Peyer's patch (tissue), 4 donors: Measurements from ENCODE around the gene RALGAPA1. TPM values are rescaled to one million over a fixed set of nuclear protein-coding genes. Genes with fewer than 3 reads are reported as not detected.
"Not testable (repeated sequence)": the region's sequence is repeated elsewhere in the genome, so short reads cannot be mapped to it uniquely, and the experiment has no call there.

Experiments
- DNase-seq, 3 donors: peaks; one replicate each; pipeline ENCODE4 v3.0.0-alpha.2; 2017 to 2019
- H3K27ac ChIP-seq, 4 donors: fragments of 200-600 bp; sonication (generic); one replicate each; pipeline ENCODE4 v1.5.1; 2016 to 2019
- H3K27me3 ChIP-seq, 2 donors: fragments of 200-600 bp; sonication (generic); one replicate each; pipeline ENCODE4 v1.5.1; 2019
- H3K36me3 ChIP-seq, 3 donors: fragments of 200-600 bp; sonication (generic); one replicate each; pipeline ENCODE4 v1.5.1; 2016 to 2019
- H3K4me1 ChIP-seq, 4 donors: fragments of 200-600 bp; sonication (generic); one replicate each; pipeline ENCODE4 v1.5.1; 2016 to 2019
- H3K4me3 ChIP-seq, 4 donors: fragments of 200-600 bp; sonication (generic); 1 replicate in 3 of 4; 2 replicates in 1 of 4; pipeline ENCODE4 v1.5.1; 2016 to 2019; ENCODE audit warnings: mild to moderate bottlenecking in 1 of 4
- H3K9me3 ChIP-seq, 4 donors: fragments of 200-600 bp; sonication (generic); one replicate each; pipeline ENCODE4 v1.5.1; 2016 to 2019; ENCODE audit warnings: mild to moderate bottlenecking in 1 of 4
- CTCF ChIP-seq, 6 experiments: fragments of 450-650 bp in 4 of 6; fragments of 200-600 bp in 2 of 6; sonication (generic) in 1 of 6; IDR thresholded peaks; one replicate each; pipeline ENCODE4 v1.5.1; 2017 to 2019; ENCODE audit warnings: antibody characterized with exemption in 6 of 6, mild to moderate bottlenecking in 3 of 6, moderate library complexity in 1 of 6
- POLR2A ChIP-seq, 2 donors: fragments of 450-650 bp; IDR thresholded peaks; one replicate each; pipeline ENCODE4 v1.5.1; 2017; ENCODE audit warnings: antibody characterized with exemption in 2 of 2, mild to moderate bottlenecking in 2 of 2, moderate library complexity in 2 of 2
- total RNA-seq, 4 donors: library from RNA; depleted of rRNA; stranded (reverse); fragments of >200 nt; gene quantifications; one replicate each; pipeline ENCODE4 v1.1.0, GENCODE V29; 2016

Gene RALGAPA1
- total RNA-seq, 4 donors from 2014 or later: 61.8 to 163 (median 89.4) TPM

- no peak for DNase-seq
- TF ChIP-seq POLR2A (IDR thresholded peaks at IDR 0.05) (no peak), CTCF (IDR thresholded peaks at IDR 0.05) (no peak)
- Histone ChIP-seq H3K4me1 (no peaks in the 10 kb centered on the region), H3K9me3 (no peaks in the 10 kb centered on the region), H3K36me3 (peaks cover 0 to 2% (median 0%) of the 10 kb centered on the region in 3 donors), H3K4me3 (no peak overlapping the region), H3K27ac (no peak overlapping the region), H3K27me3 (no peaks in the 10 kb centered on the region)
Measured at GRCh38 chr14:35779368-35779767, 29.7 kb downstream of the RALGAPA1 start.

- not testable (repeated sequence) for H3K4me1 ChIP-seq, H3K36me3 ChIP-seq, H3K27ac ChIP-seq, H3K27me3 ChIP-seq, DNase-seq, H3K4me3 ChIP-seq, H3K9me3 ChIP-seq
Measured at GRCh38 chr14:35777550-35777949, 31.5 kb downstream of the RALGAPA1 start.

GRCh38 chr14:35776823-35777222 is 32.3 kb downstream of the RALGAPA1 start:
- H3K9me3 ChIP-seq: no peaks in the 10 kb centered on the region
- H3K4me3 ChIP-seq: no peak overlapping the region
- TF ChIP-seq POLR2A (IDR thresholded peaks at IDR 0.05): no peak
- TF ChIP-seq CTCF (IDR thresholded peaks at IDR 0.05): no peak
- peaks cover 0 to 5% (median 0%) of the 10 kb centered on the region in 3 donors for H3K36me3 ChIP-seq
- H3K27ac ChIP-seq: no peak overlapping the region
- no peaks in the 10 kb centered on the region for H3K27me3 ChIP-seq
- no peak for DNase-seq
- no peaks in the 10 kb centered on the region for H3K4me1 ChIP-seq

- not testable (repeated sequence) for DNase-seq, H3K4me3 ChIP-seq, H3K36me3 ChIP-seq, H3K27me3 ChIP-seq, H3K9me3 ChIP-seq, H3K27ac ChIP-seq, H3K4me1 ChIP-seq
Measured at GRCh38 chr14:35776085-35776484, 33.0 kb downstream of the RALGAPA1 start.

- Histone ChIP-seq H3K27me3 (no peaks in the 10 kb centered on the region), H3K36me3 (peaks cover 0 to 7% (median 0%) of the 10 kb centered on the region in 3 donors), H3K27ac (no peak overlapping the region), H3K4me1 (no peaks in the 10 kb centered on the region), H3K9me3 (no peaks in the 10 kb centered on the region), H3K4me3 (no peak overlapping the region)
- DNase-seq: no peak
- TF ChIP-seq POLR2A (IDR thresholded peaks at IDR 0.05) (no peak), CTCF (IDR thresholded peaks at IDR 0.05) (no peak)
Measured at GRCh38 chr14:35766700-35767082, 42.4 kb downstream of the RALGAPA1 start.

- Histone ChIP-seq H3K4me1 (no peaks in the 10 kb centered on the region), H3K4me3 (no peak overlapping the region), H3K27me3 (no peaks in the 10 kb centered on the region), H3K9me3 (no peaks in the 10 kb centered on the region), H3K27ac (no peak overlapping the region), H3K36me3 (peaks cover 0 to 7% (median 0%) of the 10 kb centered on the region in 3 donors)
- no peak for DNase-seq
- no peak for TF ChIP-seq POLR2A (IDR thresholded peaks at IDR 0.05)
- TF ChIP-seq CTCF (IDR thresholded peaks at IDR 0.05): no peak
Measured at GRCh38 chr14:35766036-35766699, 42.9 kb downstream of the RALGAPA1 start.

GRCh38 chr14:35761922-35762321 is 47.2 kb downstream of the RALGAPA1 start:
- TF ChIP-seq CTCF (IDR thresholded peaks at IDR 0.05) (no peak), POLR2A (IDR thresholded peaks at IDR 0.05) (no peak)
- H3K27me3 ChIP-seq: no peaks in the 10 kb centered on the region
- H3K36me3 ChIP-seq: peaks cover 0 to 19% (median 0%) of the 10 kb centered on the region in 3 donors
- H3K9me3 ChIP-seq: no peaks in the 10 kb centered on the region
- H3K4me3 ChIP-seq: no peak overlapping the region
- no peaks in the 10 kb centered on the region for H3K4me1 ChIP-seq
- no peak overlapping the region for H3K27ac ChIP-seq
- no peak for DNase-seq
